Neural cell (in vitro differentiated cells): ENCODE measurements around the gene MRPS27. TPM values are rescaled to one million over a fixed set of nuclear protein-coding genes. Genes with fewer than 3 reads are reported as not detected.

ENCODE experiments used
- H2AFZ ChIP-seq: fragments of 200-600, 300-800 bp; sonication (generic), shearing (Covaris generic); 2 replicates; pipeline ENCODE4 v1.6.0; 2014; ENCODE audit warnings: low read depth, mild to moderate bottlenecking, antibody characterized with exemption, low read length, moderate library complexity
- H3F3A ChIP-seq: fragments of 200-600 bp; shearing (Covaris generic); 2 replicates; pipeline ENCODE4 v1.6.1; 2016; ENCODE audit warnings: mild to moderate bottlenecking, moderate library complexity, mixed read lengths, antibody characterized with exemption, low read length; ENCODE audit not compliant: insufficient read depth, poor library complexity, severe bottlenecking
- H3K27ac ChIP-seq: fragments of 200-600, 300-800 bp; sonication (generic), shearing (Covaris generic); 2 replicates; pipeline ENCODE4 v1.5.1; 2014; ENCODE audit warnings: mild to moderate bottlenecking, low read length, moderate library complexity
- H3K27me3 ChIP-seq: fragments of 300-800, 200-600 bp; sonication (generic), shearing (Covaris generic); 2 replicates; pipeline ENCODE4 v1.6.0; 2014; ENCODE audit warnings: mild to moderate bottlenecking, low read depth, low read length, moderate library complexity; ENCODE audit not compliant: insufficient read depth
- H3K36me3 ChIP-seq: fragments of 300-800, 200-600 bp; sonication (generic), shearing (Covaris generic); 2 replicates; pipeline ENCODE4 v1.5.1; 2014; ENCODE audit warnings: mild to moderate bottlenecking, antibody characterized with exemption, low read length, moderate library complexity; ENCODE audit not compliant: insufficient read depth
- H3K4me2 ChIP-seq: fragments of 300-800, 200-600 bp; sonication (generic), shearing (Covaris generic); 2 replicates; pipeline ENCODE4 v1.6.0; 2014; ENCODE audit warnings: mild to moderate bottlenecking, low read length
- H3K4me3 ChIP-seq: fragments of 300-800, 200-600 bp; sonication (generic), shearing (Covaris generic); 2 replicates; pipeline ENCODE4 v1.5.1; 2014; ENCODE audit warnings: mild to moderate bottlenecking, low read length, moderate library complexity
- H3K79me2 ChIP-seq: fragments of 200-600 bp; shearing (Covaris generic); replicated peaks from 2 replicates; pipeline ENCODE4 v1.6.0; 2014; ENCODE audit warnings: mild to moderate bottlenecking, low read length, moderate library complexity; ENCODE audit not compliant: insufficient read depth
- H3K9ac ChIP-seq: fragments of 300-800, 200-600 bp; sonication (generic), shearing (Covaris generic); 2 replicates; pipeline ENCODE4 v1.6.1; 2016; ENCODE audit warnings: mild to moderate bottlenecking, low read length, mixed read lengths
- H3K9me2 ChIP-seq: fragments of 200-600 bp; shearing (Covaris generic); 2 replicates; pipeline ENCODE4 v1.6.1; 2016; ENCODE audit warnings: mild to moderate bottlenecking, low read length, mixed read lengths; ENCODE audit not compliant: insufficient read depth
- H3K9me3 ChIP-seq: fragments of 200-600, 300-800 bp; sonication (generic), shearing (Covaris generic); 2 replicates; pipeline ENCODE4 v1.6.1; 2016; ENCODE audit warnings: mild to moderate bottlenecking, mixed run types, low read length, moderate library complexity, mixed read lengths
- H4K20me1 ChIP-seq: fragments of 200-600 bp; shearing (Covaris generic); 2 replicates; pipeline ENCODE4 v1.6.1; 2016; ENCODE audit warnings: mild to moderate bottlenecking, mixed run types; ENCODE audit not compliant: insufficient read depth
- CTCF ChIP-seq: fragments of 450-650 bp; IDR thresholded peaks from 2 replicates; pipeline ENCODE4 v1.5.1; 2014; ENCODE audit warnings: antibody characterized with exemption, mild to moderate bottlenecking, moderate library complexity; ENCODE audit not compliant: poor library complexity, severe bottlenecking
- EP300 ChIP-seq: fragments of 450-650 bp; conservative IDR thresholded peaks from 2 replicates; pipeline ENCODE4 v1.6.1; 2014; ENCODE audit warnings: antibody characterized with exemption, mild to moderate bottlenecking, moderate library complexity; ENCODE audit not compliant: poor library complexity, severe bottlenecking
- EZH2 ChIP-seq: fragments of 200-600, 300-800 bp; shearing (Covaris generic), sonication (generic); IDR thresholded peaks from 2 replicates; pipeline ENCODE4 v1.6.1; 2014; ENCODE audit warnings: antibody characterized with exemption, low read length, borderline replicate concordance, mild to moderate bottlenecking; ENCODE audit not compliant: insufficient read depth, poor library complexity, severe bottlenecking
- MXI1 ChIP-seq: fragments of 450-650 bp; conservative IDR thresholded peaks from 2 replicates; pipeline ENCODE4 v1.6.1; 2014; ENCODE audit warnings: antibody characterized with exemption, mild to moderate bottlenecking; ENCODE audit not compliant: poor library complexity, severe bottlenecking
- POLR2AphosphoS5 ChIP-seq: IDR thresholded peaks from 2 replicates; pipeline ENCODE4 v1.6.1; 2012
- RAD21 ChIP-seq: fragments of 450-650 bp; conservative IDR thresholded peaks from 2 replicates; pipeline ENCODE4 v1.6.1; 2014; ENCODE audit warnings: antibody characterized with exemption, mild to moderate bottlenecking, moderate library complexity
- REST ChIP-seq: IDR thresholded peaks from 2 replicates; pipeline ENCODE4 v1.6.1; 2012; ENCODE audit warnings: borderline replicate concordance
- SMC3 ChIP-seq: fragments of 450-650 bp; conservative IDR thresholded peaks from 2 replicates; pipeline ENCODE4 v1.6.1; 2014; ENCODE audit warnings: antibody characterized with exemption, mild to moderate bottlenecking, moderate library complexity; ENCODE audit not compliant: poor library complexity
- TAF1 ChIP-seq: IDR thresholded peaks from 2 replicates; pipeline ENCODE4 v1.6.1; 2012; ENCODE audit warnings: low read depth
- polyA minus RNA-seq: library from RNA; depleted of rRNA, polyadenylated mRNA; stranded (reverse); fragments of >200 nt; gene quantifications from 2 replicates; pipeline ENCODE4 v1.2.3, GENCODE V29; 2014
- polyA plus RNA-seq: library from polyadenylated mRNA; depleted of rRNA; stranded (reverse); fragments of >200 nt; gene quantifications from 2 replicates; pipeline ENCODE4 v1.2.3, GENCODE V29; 2014

The MRPS27 gene
- polyA plus RNA-seq: 30.1 and 36.7 TPM in 2 replicates
- polyA minus RNA-seq: 45.8 and 51.9 TPM in 2 replicates

GRCh38 chr5:72319976-72320752, at the start of gene MRPS27, which contains the start of gene PTCD2:
Gene MRPS27, minus strand, starts transcription at chr5:72320240. Its CDS starts 19 bp downstream, at chr5:72320221.
Gene PTCD2, plus strand, starts transcription at chr5:72320373. Its CDS starts 10 bp downstream, at chr5:72320383.
- Histone ChIP-seq H3K9me3 (no peaks in the 10 kb centered on the region), H3K36me3 (no peaks in the 10 kb centered on the region), H4K20me1 (no peaks in the 10 kb centered on the region), H3K27ac (peak within 1 kb of the TSS; percentile 84), H2AFZ (peak within 1 kb of the TSS; percentile 99), H3K9ac (peak within 1 kb of the TSS; percentile 82), H3K9me2 (no peaks in the 10 kb centered on the region), H3K79me2 (peaks cover 12% of the 10 kb centered on the region), H3F3A (no peaks in the 10 kb centered on the region), H3K4me3 (peak within 1 kb of the TSS; percentile 94), H3K4me2 (peak within 1 kb of the TSS; percentile 81), H3K27me3 (no peaks in the 10 kb centered on the region)
- TF ChIP-seq EZH2: no peak
- TF ChIP-seq CTCF: peak; percentile 59
- TF ChIP-seq POLR2AphosphoS5: peak; percentile 91
- TF ChIP-seq MXI1: peak; percentile 98
- TF ChIP-seq EP300: peak; percentile 37
- TF ChIP-seq SMC3: peak; percentile 66
- peak; percentile 57 for TF ChIP-seq RAD21
- TF ChIP-seq REST: peak; percentile 82
- TF ChIP-seq TAF1: peak; percentile 96

- Histone ChIP-seq H3K27ac (no peak overlapping the region), H3K79me2 (no peaks in the 10 kb centered on the region), H3K36me3 (no peaks in the 10 kb centered on the region), H3F3A (no peaks in the 10 kb centered on the region), H3K4me3 (no peak overlapping the region), H4K20me1 (no peaks in the 10 kb centered on the region), H3K9me2 (no peaks in the 10 kb centered on the region), H3K27me3 (no peaks in the 10 kb centered on the region), H2AFZ (no peak overlapping the region), H3K9ac (no peak overlapping the region), H3K4me2 (no peak overlapping the region), H3K9me3 (no peaks in the 10 kb centered on the region)
- no peak for TF ChIP-seq SMC3
- TF ChIP-seq TAF1: no peak
- TF ChIP-seq REST: no peak
- no peak for TF ChIP-seq CTCF
- no peak for TF ChIP-seq EZH2
- no peak for TF ChIP-seq MXI1
- no peak for TF ChIP-seq POLR2AphosphoS5
- no peak for TF ChIP-seq RAD21
- TF ChIP-seq EP300: no peak
Observed at GRCh38 chr5:72369711-72370110, 49.7 kb upstream of the MRPS27 start.
